NCI-H187 treated with DMSO at 0.1 percent for 48 hours (cell line): ENCODE data around the gene BGN.

Experiments used
- DNase-seq: peaks from one replicate; lab custom pipeline; 2025; lab: John Stamatoyannopoulos, UW

The BGN gene

DNA sequence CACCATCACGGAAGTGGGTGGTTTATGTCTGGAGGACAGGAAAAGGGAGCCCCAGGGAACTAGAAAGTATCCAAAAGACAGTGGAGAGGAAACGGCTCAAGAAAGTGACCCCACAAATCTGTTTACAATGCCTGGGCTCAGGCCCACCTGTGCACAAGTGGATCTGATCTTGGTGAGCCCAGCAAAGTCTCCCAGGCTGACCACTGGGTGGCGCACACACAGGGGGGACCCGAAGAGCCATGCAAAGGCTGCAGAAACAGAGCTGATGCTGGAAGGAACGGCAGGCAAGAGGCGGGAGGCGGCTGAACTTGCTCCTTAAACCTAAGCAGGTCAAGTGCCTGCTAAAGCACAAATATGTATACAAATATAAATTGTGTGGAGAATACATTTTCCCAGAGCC is 34.0 kb upstream of the BGN start:
- DNase-seq: no peak

- DNase-seq: no peak
Measured at GRCh38 chrX:153462291-153462690, 32.5 kb upstream of the BGN start.

- DNase-seq: no peak
Measured at GRCh38 chrX:153463031-153463430, 31.7 kb upstream of the BGN start.

GRCh38 chrX:153463556-153463955 is 31.2 kb upstream of the BGN start:
- no peak for DNase-seq

DNA sequence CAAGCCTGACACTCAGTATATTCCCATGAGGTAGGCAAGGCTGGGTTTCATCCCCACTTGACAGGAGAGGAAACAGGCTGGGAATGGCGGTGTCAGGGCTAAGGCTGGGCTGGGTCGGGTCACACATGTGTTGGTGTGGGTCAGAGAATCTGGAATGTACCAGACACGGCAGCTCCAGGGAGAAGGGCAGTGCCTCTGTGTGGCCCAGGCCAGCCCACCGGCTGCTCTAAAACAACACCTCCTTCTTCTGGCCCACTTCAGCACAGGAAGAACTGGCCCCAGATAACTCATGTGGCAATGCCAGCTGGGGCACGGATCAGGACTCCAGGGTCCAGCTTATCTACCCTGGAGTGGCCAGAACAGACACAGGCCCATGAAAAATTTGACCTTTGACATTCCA is 30.7 kb upstream of the BGN start:
- DNase-seq: no peak

DNA sequence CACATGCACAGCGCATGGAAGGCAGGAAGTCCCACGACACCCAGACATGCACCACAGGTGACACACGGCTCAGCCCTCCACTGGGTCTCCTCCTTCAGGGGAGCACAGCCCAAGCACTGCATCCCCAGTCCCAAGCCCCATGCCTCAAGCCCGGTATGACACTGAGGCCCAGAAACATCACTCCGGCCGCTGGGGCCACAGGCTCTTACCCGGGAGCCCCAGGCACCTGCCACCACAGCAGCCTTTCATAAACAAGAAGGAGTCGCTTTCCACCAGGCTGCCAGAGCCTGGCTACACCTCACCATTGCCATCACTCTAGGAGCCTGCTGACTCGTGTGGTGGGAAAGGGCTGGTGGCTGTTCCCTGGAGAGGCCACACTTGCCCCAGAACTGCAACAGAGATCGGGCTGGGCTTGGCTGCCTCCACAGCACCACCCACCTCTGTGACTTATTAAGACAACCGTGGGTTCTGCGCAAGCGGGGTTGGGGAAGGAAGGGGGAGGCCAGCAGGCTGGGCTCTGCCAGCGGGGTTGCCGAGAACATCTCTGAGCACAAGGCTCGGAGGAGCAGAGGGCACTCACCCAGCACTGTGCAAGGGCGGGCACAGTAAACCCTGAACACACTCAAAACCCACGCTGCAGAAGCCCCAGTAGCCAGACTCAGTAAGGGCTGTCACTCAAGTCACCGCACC is 28.9 kb upstream of the BGN start:
- no peak for DNase-seq

- DNase-seq: no peak
Measured at GRCh38 chrX:153468008-153468580, 26.7 kb upstream of the BGN start.

DNA sequence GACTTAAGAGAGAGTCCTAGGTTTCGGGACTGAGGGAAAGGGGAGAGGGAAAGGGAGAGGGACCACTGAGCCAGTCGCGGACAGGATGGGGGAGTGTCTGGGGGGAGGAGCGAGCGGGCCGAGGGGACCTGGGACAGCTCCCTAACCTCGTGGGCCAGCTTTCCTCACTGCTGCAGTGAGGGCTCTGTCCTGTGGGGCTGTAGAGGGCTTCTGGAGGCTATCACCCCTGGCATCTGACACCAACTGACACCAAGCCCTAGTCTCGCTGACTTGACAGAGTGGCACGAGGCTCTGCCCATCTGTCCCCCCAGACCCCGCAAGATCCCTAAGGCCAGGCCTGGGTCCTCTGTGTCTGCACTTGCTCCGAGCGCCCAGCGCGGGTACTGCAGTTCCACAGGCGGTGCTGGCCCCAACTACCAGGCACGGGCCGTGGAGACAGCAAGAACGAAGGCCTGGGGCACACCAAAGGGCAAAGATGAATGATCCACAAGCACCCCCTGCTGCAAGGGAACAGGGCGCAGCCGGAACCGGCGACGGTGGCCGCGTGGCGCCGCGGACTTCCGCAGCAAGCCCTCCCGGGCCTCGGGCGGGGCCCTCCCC is 24.9 kb upstream of the BGN start:
- no peak for DNase-seq

DNA sequence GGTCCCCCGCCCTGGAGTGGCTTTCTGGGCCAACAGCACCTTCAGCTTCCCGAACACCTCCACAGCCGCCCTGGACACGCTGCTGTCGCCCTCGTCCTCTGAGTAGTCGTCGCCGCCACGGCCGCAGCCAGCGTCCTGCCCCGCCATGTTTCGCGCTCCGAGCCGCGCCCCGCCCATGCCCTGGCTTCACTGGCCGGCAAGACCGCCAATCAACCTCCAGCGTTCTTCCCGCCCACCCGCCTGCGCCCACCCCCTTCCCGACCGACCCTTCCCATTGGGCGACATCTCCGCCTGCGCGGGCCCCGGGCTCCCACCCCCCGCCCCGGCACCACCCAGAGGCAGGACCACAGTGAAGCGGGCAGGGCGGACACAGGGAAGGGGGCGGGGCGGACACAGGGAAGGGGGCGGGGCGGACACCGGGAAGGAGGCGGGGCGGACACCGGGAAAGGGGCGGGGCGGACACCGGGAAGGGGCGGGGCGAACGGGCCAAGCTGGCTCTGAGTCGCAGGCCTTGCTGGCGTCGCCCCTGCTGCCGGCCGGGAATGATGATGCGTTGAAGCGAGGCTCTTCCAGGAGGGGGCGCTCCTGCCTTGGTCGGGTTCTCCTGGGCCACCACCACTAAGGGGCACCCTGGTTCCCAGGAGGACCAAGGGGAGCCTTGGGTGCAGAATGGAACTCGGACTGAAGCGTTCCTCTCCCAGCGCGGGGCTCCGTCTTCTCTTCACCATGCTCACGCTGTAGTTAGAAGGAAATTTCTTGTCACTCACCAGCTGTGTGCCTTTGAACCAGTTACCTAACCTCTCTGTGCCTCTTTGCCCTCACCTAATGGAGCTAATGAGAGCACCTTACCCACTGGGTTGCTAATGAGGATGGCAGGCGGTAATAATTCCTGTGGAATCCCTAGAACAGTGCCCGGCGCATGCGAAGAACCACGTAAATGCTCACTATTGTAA is 24.1 kb upstream of the BGN start, which contains the start of gene HAUS7:
HAUS7 (minus strand) TSS at position 166 of the 953 bp plus-strand sequence; CDS start at position 147, 19 bp downstream.
- peak; percentile 77 for DNase-seq

DNA sequence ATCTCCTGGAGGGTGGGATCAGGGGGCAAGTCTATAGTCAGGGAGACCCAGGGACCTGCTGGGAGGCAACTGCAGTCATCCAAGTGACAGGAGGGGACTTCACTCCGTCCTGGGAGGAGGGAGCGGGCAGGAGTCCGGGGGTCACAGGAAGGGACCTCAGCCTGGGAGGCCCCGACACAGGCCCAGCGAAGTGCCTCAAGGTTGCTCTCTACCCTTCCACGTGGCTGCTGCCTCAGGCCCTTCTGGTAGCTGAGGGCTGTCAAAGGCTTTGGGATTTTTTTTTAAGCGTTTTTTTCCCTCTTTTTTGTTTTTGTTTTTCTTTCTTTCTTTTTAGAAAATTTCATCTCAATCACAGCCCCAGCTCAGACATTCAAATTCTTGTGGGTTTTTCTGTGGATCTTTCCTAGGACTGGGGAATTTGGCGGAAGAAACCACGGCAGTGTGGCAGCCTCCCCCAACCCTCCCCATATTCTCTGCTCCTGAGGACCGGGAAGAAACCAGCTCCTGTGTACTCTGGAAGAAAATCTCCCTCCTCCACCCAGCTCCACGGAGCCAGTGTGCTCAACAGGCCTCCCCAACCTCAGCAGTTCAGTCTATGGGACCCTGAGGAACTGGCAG is 23.0 kb upstream of the BGN start:
- DNase-seq: no peak

- DNase-seq: no peak
Measured at GRCh38 chrX:153473126-153473525, 21.7 kb upstream of the BGN start.

GRCh38 chrX:153474266-153474665 is 20.5 kb upstream of the BGN start:
- no peak for DNase-seq

- DNase-seq: no peak
Measured at GRCh38 chrX:153474718-153475117, 20.1 kb upstream of the BGN start.

- DNase-seq: no peak
Measured at GRCh38 chrX:153475271-153475670, 19.5 kb upstream of the BGN start.

- DNase-seq: no peak
Measured at GRCh38 chrX:153475751-153476281, 19.0 kb upstream of the BGN start.

DNA sequence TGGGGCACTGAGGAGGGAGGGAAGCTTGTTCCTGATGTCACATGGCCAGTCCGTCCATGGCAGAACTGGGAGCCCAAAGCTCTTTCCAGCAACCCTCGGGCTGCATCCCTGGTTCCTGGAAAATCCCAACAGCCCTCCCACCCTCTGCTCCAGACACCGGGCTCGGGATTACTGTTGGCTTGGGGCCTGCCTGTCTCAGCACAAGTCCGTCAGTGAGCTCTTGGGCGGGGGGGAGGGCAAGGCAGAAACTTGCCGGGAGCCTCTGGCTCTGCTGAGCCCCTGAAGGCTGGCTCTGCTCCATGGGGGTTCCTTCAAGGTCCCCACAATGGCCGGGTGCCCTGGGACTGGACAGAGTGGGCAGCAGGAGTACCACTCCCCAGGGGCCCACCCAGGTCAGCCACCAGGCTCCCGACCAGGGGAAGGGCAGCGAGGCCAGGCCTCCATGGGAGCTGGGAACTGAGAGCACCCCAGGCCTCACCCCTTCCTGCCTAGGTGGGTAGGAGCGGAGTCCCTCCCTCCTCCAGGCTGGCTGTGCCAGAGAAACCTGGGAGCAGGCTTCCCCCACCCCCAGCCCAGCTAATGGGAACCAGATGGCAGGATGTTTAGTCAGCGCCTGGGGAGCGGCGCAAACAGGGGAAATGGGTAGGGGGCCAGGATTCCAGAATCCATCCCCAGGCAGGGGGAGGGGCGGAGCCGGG is 18.0 kb upstream of the BGN start:
- DNase-seq: no peak

GRCh38 chrX:153477364-153477857 is 17.4 kb upstream of the BGN start:
- no peak for DNase-seq

GRCh38 chrX:153477901-153478300 is 16.9 kb upstream of the BGN start:
- DNase-seq: no peak

- no peak for DNase-seq
Measured at GRCh38 chrX:153478746-153479145, 16.0 kb upstream of the BGN start.

GRCh38 chrX:153481043-153481442 is 13.7 kb upstream of the BGN start:
- DNase-seq: no peak
